CD4-positive, alpha-beta T cell (primary cell): ENCODE measurements around the gene RPL26. TPM values are rescaled to one million over a fixed set of nuclear protein-coding genes. Genes with fewer than 3 reads are reported as not detected.

Experiments used
- ATAC-seq: fragments of 200-7000 bp; cut with Tn5 transposase; one replicate; pipeline ENCODE4 v1.10.0; 2022; ENCODE audit warnings: mild to moderate bottlenecking; ENCODE audit not compliant: poor library complexity
- CTCF ChIA-PET: fragments of 350-600 bp; sonication (Branson Sonifier 250); formaldehyde crosslinking; loops from one replicate; lab custom pipeline; 2021; ENCODE audit warnings: antibody characterized with exemption, inconsistent platforms; lab: Charles Lee
- POLR2A ChIA-PET: fragments of 350-600 bp; sonication (Branson Sonifier 250); formaldehyde crosslinking; loops from one replicate; lab custom pipeline; 2021; ENCODE audit warnings: antibody characterized with exemption, inconsistent platforms; lab: Charles Lee
- DNase-seq, 14 experiments: peaks; one replicate each; pipeline ENCODE4 v3.0.0-alpha.2; 2013 to 2020; ENCODE audit warnings: mixed read lengths in 2 of 14
- H3K27ac ChIP-seq, 2 donors: one replicate each; pipeline versions ENCODE4 v1.5.1 to v1.7.0; 2013; ENCODE audit warnings: low read length in 2 of 2, low read depth in 1 of 2, mild to moderate bottlenecking in 1 of 2
- H3K27me3 ChIP-seq, 2 experiments: 1 replicate in 1 of 2; 2 replicates in 1 of 2; pipeline versions ENCODE4 v1.6.1 to v1.7.0; 2013; ENCODE audit warnings: low read length in 2 of 2, control low read depth in 1 of 2, mild to moderate bottlenecking in 1 of 2, moderate library complexity in 1 of 2; ENCODE audit not compliant: insufficient read depth in 2 of 2, control insufficient read depth in 1 of 2
- H3K36me3 ChIP-seq: one replicate; pipeline ENCODE4 v1.6.1; 2013; ENCODE audit warnings: low read length, control low read depth; ENCODE audit not compliant: insufficient read depth
- H3K4me1 ChIP-seq: one replicate; pipeline ENCODE4 v1.6.1; 2013; ENCODE audit warnings: low read length, control low read depth; ENCODE audit not compliant: insufficient read depth
- H3K4me3 ChIP-seq: one replicate; pipeline ENCODE4 v1.5.1; 2013; ENCODE audit warnings: mild to moderate bottlenecking, low read length, moderate library complexity
- H3K9me3 ChIP-seq, 2 experiments: 1 replicate in 1 of 2; 2 replicates in 1 of 2; pipeline versions ENCODE4 v1.6.1 to v1.7.0; 2013; ENCODE audit warnings: low read length in 2 of 2, mild to moderate bottlenecking in 2 of 2, control low read depth in 1 of 2, moderate library complexity in 1 of 2; ENCODE audit not compliant: control insufficient read depth in 1 of 2, insufficient read depth in 1 of 2
- H3K27ac Mint-ChIP-seq: one replicate; pipeline ENCODE4 v1.8.0; 2020; ENCODE audit warnings: mixed read lengths
- H3K27me3 Mint-ChIP-seq: one replicate; pipeline ENCODE4 v1.8.0; 2021; ENCODE audit warnings: mixed read lengths
- H3K36me3 Mint-ChIP-seq: one replicate; pipeline ENCODE4 v1.8.0; 2021; ENCODE audit warnings: low read depth, mixed read lengths
- H3K4me1 Mint-ChIP-seq: one replicate; pipeline ENCODE4 v1.8.0; 2021; ENCODE audit warnings: low read depth, mixed read lengths
- H3K4me3 Mint-ChIP-seq: one replicate; pipeline ENCODE4 v1.8.0; 2020; ENCODE audit warnings: mild to moderate bottlenecking, mixed read lengths
- H3K9me3 Mint-ChIP-seq: one replicate; pipeline ENCODE4 v1.8.0; 2020; ENCODE audit warnings: mixed read lengths
- CTCF ChIP-seq: fragments of 200-600 bp; IDR thresholded peaks from one replicate; pipeline ENCODE4 v1.8.0; 2022; ENCODE audit warnings: antibody characterized with exemption, mild to moderate bottlenecking
- intact Hi-C, 2 experiments: fragments of 100-400 bp; cut with DNase I in 1 of 2; cut with micrococcal nuclease in 1 of 2; formaldehyde crosslinking; loops; one replicate each; pipeline versions ENCODE4 v1.15.1 to v1.9.0; 2023 to 2025; cut with DNase I, micrococcal nuclease
- total RNA-seq, 174 experiments: library from RNA in 2 of 174; stranded (reverse) in 2 of 174; gene quantifications; one replicate each; pipeline ENCODE4 v1.2.3 and lab custom pipeline; 2021 to 2026

Gene RPL26
- total RNA-seq, 2 experiments from 2014 or later, result 2,959 to 3,104 TPM

GRCh38 chr17:8384801-8385378 lies 1.9 kb upstream of the RPL26 start:
- Mint-ChIP-seq H3K36me3 (peaks cover 40% of the 10 kb centered on the region), H3K27ac (peak overlapping the region; percentile 91), H3K27me3 (no peaks in the 10 kb centered on the region), H3K4me1 (peaks cover 50% of the 10 kb centered on the region), H3K4me3 (peak overlapping the region; percentile 95), H3K9me3 (no peaks in the 10 kb centered on the region)
- ATAC-seq (no peak), DNase-seq (no peak)
- H3K36me3 ChIP-seq, result peaks cover 17% of the 10 kb centered on the region
- ChIA-PET POLR2A (interaction anchor here (2.1 kb wide), 1 partner anchor 8 kb away, joined by 6 read pairs; no protein-coding TSS in a partner anchor), CTCF (interaction anchor here (1.4 kb wide), 1 partner anchor 9 kb away, joined by 4 read pairs; no protein-coding TSS in a partner anchor)
- no peak overlapping the region for H3K27ac ChIP-seq
- no peaks in the 10 kb centered on the region for H3K9me3 ChIP-seq
- H3K27me3 ChIP-seq, result no peaks in the 10 kb centered on the region
- intact Hi-C loops, result loop anchor here (5.0 to 10.0 kb wide), 4 partner anchors 163 to 1370 kb away; partner anchors contain the start of genes CCDC42 (in 1 of the 2) and RNASEK (in 1 of the 2)
- TF ChIP-seq CTCF, result no peak
- peaks cover 40% of the 10 kb centered on the region for H3K4me1 ChIP-seq
- no peak overlapping the region for H3K4me3 ChIP-seq

DNA sequence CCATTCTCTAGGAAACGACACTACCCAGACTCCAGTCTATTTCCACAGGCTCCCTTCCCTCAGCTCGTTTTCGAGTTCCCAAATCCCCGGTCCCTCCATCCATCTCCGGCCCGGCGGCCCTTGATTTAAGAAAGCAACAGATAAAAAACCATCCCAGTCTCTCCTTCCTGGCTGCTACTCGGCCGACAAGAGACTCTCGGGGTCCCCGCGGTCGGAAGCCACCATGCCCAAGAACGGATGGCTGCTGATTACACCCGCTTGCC lies 182 bp downstream of the RPL26 start:
- ChIA-PET POLR2A (interaction anchor here (0.6 kb wide), 2 partner anchors 136 to 745 kb away, joined by 3 to 4 read pairs; no protein-coding TSS in a partner anchor), CTCF (interaction anchor here (1.2 to 2.8 kb wide), 3 partner anchors 12 to 363 kb away, joined by 8 to 14 read pairs (median 10); partner anchors contain the start of gene NDEL1)
- Mint-ChIP-seq H3K36me3 (peaks cover 61% of the 10 kb centered on the region), H3K4me1 (peaks cover 64% of the 10 kb centered on the region), H3K27ac (peak overlapping the region; percentile 91), H3K27me3 (no peaks in the 10 kb centered on the region), H3K4me3 (peak overlapping the region; percentile 95), H3K9me3 (no peaks in the 10 kb centered on the region)
- ATAC-seq (peak; percentile 0), DNase-seq (no peak)
- no peak for TF ChIP-seq CTCF
- Histone ChIP-seq H3K4me3 (peak overlapping the region; percentile 95), H3K27me3 (no peaks in the 10 kb centered on the region), H3K4me1 (peaks cover 47% of the 10 kb centered on the region), H3K36me3 (peaks cover 37% of the 10 kb centered on the region), H3K9me3 (no peaks in the 10 kb centered on the region), H3K27ac (peak overlapping the region; percentile 47 to 76)
- intact Hi-C loops, result loop anchor here (1.0 to 10.0 kb wide), 8 partner anchors 52 to 1368 kb away; partner anchors contain the start of genes NDEL1 (in 2 of the 2), CCDC42 (in 1 of the 2) and RNASEK (in 1 of the 2)

DNA sequence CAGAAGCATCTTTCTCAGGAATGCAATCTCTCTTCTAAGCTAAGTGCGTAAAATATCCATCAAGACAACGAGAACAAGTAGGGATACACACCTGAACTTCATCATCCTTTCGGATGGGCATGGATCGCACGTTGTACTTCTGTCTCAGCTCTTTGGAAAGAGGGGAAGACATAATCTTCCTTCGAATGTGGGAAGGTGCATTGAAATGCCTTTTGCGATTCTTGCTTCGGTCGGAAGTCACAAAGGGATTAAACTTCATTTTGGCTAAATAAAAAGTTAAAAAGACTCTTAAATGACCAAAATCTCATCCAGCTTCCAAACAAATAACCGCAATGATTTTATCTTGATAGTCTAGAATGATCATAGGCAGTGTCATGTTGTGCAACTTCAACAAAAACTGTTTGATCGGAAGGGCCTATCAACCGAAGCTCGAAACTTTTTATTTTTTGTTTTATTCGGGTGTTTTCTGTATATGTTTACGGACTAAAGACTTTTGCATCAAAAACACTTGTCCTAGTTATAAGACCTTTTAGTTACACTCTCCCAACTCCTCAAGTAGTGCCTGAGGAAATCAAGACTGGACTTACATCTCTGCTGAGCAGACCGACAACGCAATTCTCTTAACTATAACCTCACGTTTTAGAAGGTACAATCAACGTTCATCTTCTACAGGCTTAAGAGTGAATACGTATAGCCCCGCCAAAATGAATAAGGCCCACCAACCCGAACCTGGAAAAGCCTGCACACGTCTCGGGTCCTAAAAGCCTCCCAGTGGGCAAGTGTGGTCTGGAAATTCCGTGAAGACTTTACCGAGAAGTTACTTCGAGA lies 727 bp downstream of the RPL26 start:
- no peaks in the 10 kb centered on the region for H3K27me3 ChIP-seq
- no peak for DNase-seq
- TF ChIP-seq CTCF, result no peak
- no peaks in the 10 kb centered on the region for H3K9me3 ChIP-seq
- Mint-ChIP-seq H3K27ac (peak overlapping the region; percentile 91), H3K4me1 (peaks cover 67% of the 10 kb centered on the region), H3K36me3 (peaks cover 67% of the 10 kb centered on the region), H3K27me3 (no peaks in the 10 kb centered on the region), H3K4me3 (peak overlapping the region; percentile 95), H3K9me3 (no peaks in the 10 kb centered on the region)
- H3K4me3 ChIP-seq, result peak overlapping the region; percentile 95
- CTCF ChIA-PET, result interaction anchor here (1.7 to 2.8 kb wide), 2 partner anchors 12 to 364 kb away, joined by 10 to 14 read pairs; no protein-coding TSS in a partner anchor
- H3K4me1 ChIP-seq, result peaks cover 47% of the 10 kb centered on the region
- H3K27ac ChIP-seq, result peak overlapping the region; percentile 47 to 76
- POLR2A ChIA-PET, result interaction anchor here (0.6 kb wide), 2 partner anchors 135 to 744 kb away, joined by 3 to 4 read pairs; no protein-coding TSS in a partner anchor
- no peak for ATAC-seq
- intact Hi-C loops, result loop anchor here (5.0 to 10.0 kb wide), 4 partner anchors 160 to 1367 kb away; partner anchors contain the start of genes CCDC42 (in 1 of the 2) and RNASEK (in 1 of the 2)
- H3K36me3 ChIP-seq, result peaks cover 43% of the 10 kb centered on the region
